Panc1 (cell line): Measurements from ENCODE around the gene CLSTN2. TPM values are rescaled to one million over a fixed set of nuclear protein-coding genes. Genes with fewer than 3 reads are reported as not detected.

Experiments
- ATAC-seq: fragments of 200-7000 bp; cut with Tn5 transposase; 2 replicates; pipeline ENCODE4 v1.9.1; 2020; ENCODE audit warnings: mild to moderate bottlenecking, moderate library complexity
- BruUV-seq: library from RNA; stranded (reverse); fragments of 400-500 nt; replicated peaks from 2 replicates; lab custom pipeline; 2021; lab: Mats Ljungman, UMichigan
- CTCF ChIA-PET: fragments of 300-600 bp; sonication (Branson Sonifier 250); formaldehyde crosslinking; loops from one replicate; lab custom pipeline; 2022; ENCODE audit warnings: antibody characterized with exemption; lab: Charles Lee
- POLR2A ChIA-PET: fragments of 300-600 bp; sonication (Branson Sonifier 250); formaldehyde crosslinking; loops from one replicate; lab custom pipeline; 2022; ENCODE audit warnings: antibody characterized with exemption; lab: Charles Lee
- DNase-seq: peaks from one replicate; pipeline ENCODE4 v3.0.0-alpha.2; 2010; ENCODE audit warnings: low read depth, low spot score
- H3K27ac ChIP-seq: 2 replicates; pipeline ENCODE4 v1.5.1; 2011; ENCODE audit warnings: mild to moderate bottlenecking, low read length, inconsistent platforms
- H3K27me3 ChIP-seq: fragments of 200-500 bp; sonication (Bioruptor generic); 2 replicates; pipeline ENCODE4 v1.6.0; 2014; ENCODE audit warnings: low read length, inconsistent platforms; ENCODE audit not compliant: control insufficient read depth, insufficient read depth
- H3K36me3 ChIP-seq: fragments of 200-500 bp; sonication (Bioruptor generic); 2 replicates; pipeline ENCODE4 v1.5.1; 2014; ENCODE audit warnings: inconsistent platforms, mild to moderate bottlenecking, low read length, moderate library complexity; ENCODE audit not compliant: control insufficient read depth, insufficient read depth
- H3K4me1 ChIP-seq: 2 replicates; pipeline ENCODE4 v1.5.1; 2011; ENCODE audit warnings: inconsistent platforms, mild to moderate bottlenecking, low read length, moderate library complexity; ENCODE audit not compliant: control insufficient read depth, insufficient read depth
- H3K4me3 ChIP-seq, 2 experiments: 2 replicates each; pipeline ENCODE4 v1.5.1; 2011 to 2012; ENCODE audit warnings: low read depth in 2 of 2, low read length in 2 of 2, mild to moderate bottlenecking in 2 of 2, inconsistent platforms in 1 of 2, moderate library complexity in 1 of 2
- H3K9me3 ChIP-seq: fragments of 200-500 bp; sonication (Bioruptor generic); 2 replicates; pipeline ENCODE4 v1.5.1; 2014; ENCODE audit warnings: low read depth, mild to moderate bottlenecking, inconsistent platforms, low read length, moderate library complexity; ENCODE audit not compliant: control insufficient read depth, insufficient read depth
- CTCF ChIP-seq: fragments of 450-650 bp; IDR thresholded peaks from 2 replicates; pipeline ENCODE4 v1.5.1; 2017; ENCODE audit warnings: mild to moderate bottlenecking
- POLR2AphosphoS5 ChIP-seq: IDR thresholded peaks from 2 replicates; pipeline ENCODE4 v1.6.1; 2012; ENCODE audit warnings: mild to moderate bottlenecking, low read depth, low read length, moderate library complexity
- REST ChIP-seq, 2 experiments: IDR thresholded peaks; 2 replicates each; pipeline ENCODE4 v1.6.1; 2011 to 2012; ENCODE audit warnings: low read depth in 2 of 2, control low read depth in 1 of 2, low read length in 1 of 2, mild to moderate bottlenecking in 1 of 2, moderate library complexity in 1 of 2; ENCODE audit not compliant: insufficient read depth in 1 of 2
- SIN3A ChIP-seq: IDR thresholded peaks from 2 replicates; pipeline ENCODE4 v1.6.1; 2012; ENCODE audit warnings: low read depth, mild to moderate bottlenecking, low read length, moderate library complexity, borderline replicate concordance; ENCODE audit not compliant: insufficient read depth
- TCF7L2 ChIP-seq: IDR thresholded peaks from 2 replicates; pipeline ENCODE4 v1.6.1; 2011; ENCODE audit warnings: mild to moderate bottlenecking, low read depth, low read length, inconsistent platforms
- in situ Hi-C: cut with HindIII; loops from 2 replicates; pipeline ENCODE4 v1.10.0; 2016; ENCODE audit warnings: low sequenced_read_pairs, low pct_unique_long_range_greater_than_20kb
- intact Hi-C: fragments of 100-400 bp; cut with micrococcal nuclease; formaldehyde crosslinking; loops from one replicate; pipeline ENCODE4 v1.10.0; 2022; ENCODE audit not compliant: unreplicated experiment
- total RNA-seq: library from RNA; stranded (reverse); gene quantifications from one replicate; pipeline ENCODE4 v1.2.1, GENCODE V29; 2021; ENCODE audit not compliant: unreplicated experiment

Gene CLSTN2
- total RNA-seq, 1 experiment from 2014 or later = 0.03 TPM

GRCh38 chr3:140370686-140371085, 435.7 kb downstream of the CLSTN2 start:
- no peak overlapping the region for H3K27ac ChIP-seq
- CTCF ChIA-PET = no interaction called here
- TF ChIP-seq SIN3A (no peak), REST (IDR thresholded peaks at IDR 0.05; ENCODE audit: insufficient read depth in 1 of 2, low read depth in 2 of 2, low read length in 1 of 2) (no peak), CTCF (no peak), POLR2AphosphoS5 (no peak), TCF7L2 (no peak)
- no peak overlapping the region for H3K4me3 ChIP-seq
- no peaks in the 10 kb centered on the region for H3K9me3 ChIP-seq
- DNase-seq = no peak
- H3K4me1 ChIP-seq = no peaks in the 10 kb centered on the region
- intact Hi-C loops (no loop called here), in situ Hi-C loops (no loop called here)
- no peaks in the 10 kb centered on the region for H3K27me3 ChIP-seq
- BruUV-seq = no TSS peak
- no peak for ATAC-seq
- H3K36me3 ChIP-seq = no peaks in the 10 kb centered on the region
- POLR2A ChIA-PET = no interaction called here

GRCh38 chr3:140373234-140373633, 438.2 kb downstream of the CLSTN2 start:
- CTCF ChIA-PET = no interaction called here
- Histone ChIP-seq H3K27ac (no peak overlapping the region), H3K36me3 (no peaks in the 10 kb centered on the region), H3K4me3 (no peak overlapping the region), H3K4me1 (no peaks in the 10 kb centered on the region), H3K9me3 (no peaks in the 10 kb centered on the region), H3K27me3 (no peaks in the 10 kb centered on the region)
- no TSS peak for BruUV-seq
- POLR2A ChIA-PET = no interaction called here
- ATAC-seq (no peak), DNase-seq (no peak)
- TF ChIP-seq TCF7L2 = no peak
- no peak for TF ChIP-seq POLR2AphosphoS5
- no peak for TF ChIP-seq CTCF
- no peak for TF ChIP-seq SIN3A
- TF ChIP-seq REST (IDR thresholded peaks at IDR 0.05; ENCODE audit: insufficient read depth in 1 of 2, low read depth in 2 of 2, low read length in 1 of 2) = no peak
- intact Hi-C loops (no loop called here), in situ Hi-C loops (no loop called here)
